Activated B cell treated with CpG ODN at 0.5 μM for 24 hours (primary cell): ENCODE measurements around the gene LAMA5. TPM values are rescaled to one million over a fixed set of nuclear protein-coding genes. Genes with fewer than 3 reads are reported as not detected.

Experiments used
- ATAC-seq: fragments of 200-7000 bp; cut with Tn5 transposase; one replicate; pipeline ENCODE4 v1.10.0; 2021; ENCODE audit warnings: low read depth, mild to moderate bottlenecking, moderate library complexity
- CTCF ChIA-PET: fragments of 350-600 bp; sonication (Branson Sonifier 250); formaldehyde crosslinking; loops from one replicate; lab custom pipeline; 2021; ENCODE audit warnings: antibody characterized with exemption; lab: Charles Lee
- POLR2A ChIA-PET: fragments of 350-600 bp; sonication (Branson Sonifier 250); formaldehyde crosslinking; loops from one replicate; lab custom pipeline; 2021; ENCODE audit warnings: antibody characterized with exemption; lab: Charles Lee
- DNase-seq: peaks from one replicate; pipeline ENCODE4 v3.0.0; 2022
- H3K27ac Mint-ChIP-seq: one replicate; pipeline ENCODE4 v1.8.0; 2020; ENCODE audit warnings: mixed read lengths
- H3K27me3 Mint-ChIP-seq: one replicate; pipeline ENCODE4 v1.8.0; 2021; ENCODE audit warnings: mixed read lengths
- H3K36me3 Mint-ChIP-seq: one replicate; pipeline ENCODE4 v1.8.0; 2021; ENCODE audit warnings: low read depth, mixed read lengths
- H3K4me1 Mint-ChIP-seq: one replicate; pipeline ENCODE4 v1.8.0; 2021; ENCODE audit warnings: mixed read lengths
- H3K4me3 Mint-ChIP-seq: one replicate; pipeline ENCODE4 v1.8.0; 2020; ENCODE audit warnings: mild to moderate bottlenecking, mixed read lengths
- H3K9me3 Mint-ChIP-seq: one replicate; pipeline ENCODE4 v1.8.0; 2020; ENCODE audit warnings: mixed read lengths
- intact Hi-C: fragments of 100-400 bp; cut with micrococcal nuclease; formaldehyde crosslinking; loops from one replicate; pipeline ENCODE4 v1.15.1; 2024
- total RNA-seq: library from RNA; stranded (reverse); gene quantifications from 2 replicates; pipeline ENCODE4 v1.2.3, GENCODE V29; 2022
- TF ChIP-seq, protein P1 (sequence below): fragments of 200-600 bp; IDR thresholded peaks from one replicate; pipeline ENCODE4 v1.8.0; 2022; ENCODE audit warnings: antibody characterized with exemption, mild to moderate bottlenecking

Gene LAMA5
- total RNA-seq, 1 donor from 2014 or later: 24.8 TPM

DNA sequence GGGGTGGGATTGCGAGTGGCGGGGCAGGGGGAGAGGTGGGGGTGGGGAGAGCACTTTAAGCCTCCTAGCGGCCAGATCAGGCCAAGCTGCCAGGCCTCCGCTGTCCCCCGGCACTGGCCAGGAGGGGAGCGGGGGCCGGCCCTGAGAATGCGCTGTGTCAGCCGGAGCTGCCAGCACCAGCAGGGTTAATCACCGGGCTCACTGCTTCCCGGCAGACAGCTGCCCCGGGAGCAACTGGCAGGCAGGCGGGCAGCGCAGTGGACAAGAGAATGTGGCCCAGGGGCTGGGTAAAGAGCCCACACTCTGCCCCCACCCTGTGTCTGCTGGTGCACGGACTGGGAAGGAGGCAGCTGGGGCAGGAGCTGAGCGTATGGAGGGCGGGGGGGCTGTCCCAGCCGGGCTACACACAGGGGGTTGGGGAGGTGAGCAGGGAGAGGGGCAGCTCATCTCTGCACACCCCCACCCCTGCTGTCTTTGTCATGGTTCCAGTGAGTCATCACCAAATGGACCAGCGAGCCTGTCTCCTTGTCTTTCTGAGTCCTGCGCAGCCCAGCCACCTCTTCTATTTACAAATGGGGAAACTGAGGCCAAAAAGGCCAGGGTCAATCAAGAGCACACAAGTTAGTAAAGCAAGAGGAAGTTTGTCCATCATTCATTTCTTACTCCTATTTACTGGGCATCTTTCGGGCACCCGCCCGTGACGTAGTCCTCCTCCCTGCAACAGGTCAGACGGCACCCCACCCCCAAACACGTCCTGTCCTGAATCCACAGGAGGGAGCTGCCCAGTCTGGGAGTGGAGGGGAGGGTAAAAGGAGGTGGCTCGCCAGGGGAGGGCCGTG lies 2.1 kb upstream of the LAMA5 start:
- TF ChIP-seq, protein P1, sequence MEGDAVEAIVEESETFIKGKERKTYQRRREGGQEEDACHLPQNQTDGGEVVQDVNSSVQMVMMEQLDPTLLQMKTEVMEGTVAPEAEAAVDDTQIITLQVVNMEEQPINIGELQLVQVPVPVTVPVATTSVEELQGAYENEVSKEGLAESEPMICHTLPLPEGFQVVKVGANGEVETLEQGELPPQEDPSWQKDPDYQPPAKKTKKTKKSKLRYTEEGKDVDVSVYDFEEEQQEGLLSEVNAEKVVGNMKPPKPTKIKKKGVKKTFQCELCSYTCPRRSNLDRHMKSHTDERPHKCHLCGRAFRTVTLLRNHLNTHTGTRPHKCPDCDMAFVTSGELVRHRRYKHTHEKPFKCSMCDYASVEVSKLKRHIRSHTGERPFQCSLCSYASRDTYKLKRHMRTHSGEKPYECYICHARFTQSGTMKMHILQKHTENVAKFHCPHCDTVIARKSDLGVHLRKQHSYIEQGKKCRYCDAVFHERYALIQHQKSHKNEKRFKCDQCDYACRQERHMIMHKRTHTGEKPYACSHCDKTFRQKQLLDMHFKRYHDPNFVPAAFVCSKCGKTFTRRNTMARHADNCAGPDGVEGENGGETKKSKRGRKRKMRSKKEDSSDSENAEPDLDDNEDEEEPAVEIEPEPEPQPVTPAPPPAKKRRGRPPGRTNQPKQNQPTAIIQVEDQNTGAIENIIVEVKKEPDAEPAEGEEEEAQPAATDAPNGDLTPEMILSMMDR: no peak
- H3K36me3 Mint-ChIP-seq: no peaks in the 10 kb centered on the region
- ChIA-PET CTCF (interaction anchor here (1.6 to 2.3 kb wide), 3 partner anchors 13 to 68 kb away, joined by 4 to 12 read pairs (median 4); no protein-coding TSS in a partner anchor), POLR2A (interaction anchor here (1.1 to 2.6 kb wide), 2 partner anchors 30 to 66 kb away, joined by 3 to 21 read pairs; no protein-coding TSS in a partner anchor)
- ATAC-seq (no peak), DNase-seq (no peak)
- no peak overlapping the region for H3K27ac Mint-ChIP-seq
- intact Hi-C loops: loop anchor here (2.0 to 5.0 kb wide), 2 partner anchors 14 to 187 kb away; partner anchors contain the start of gene MTG2
- no peaks in the 10 kb centered on the region for H3K9me3 Mint-ChIP-seq
- peaks cover 2% of the 10 kb centered on the region for H3K27me3 Mint-ChIP-seq
- H3K4me3 Mint-ChIP-seq: no peak overlapping the region
- H3K4me1 Mint-ChIP-seq: peaks cover 16% of the 10 kb centered on the region

DNA sequence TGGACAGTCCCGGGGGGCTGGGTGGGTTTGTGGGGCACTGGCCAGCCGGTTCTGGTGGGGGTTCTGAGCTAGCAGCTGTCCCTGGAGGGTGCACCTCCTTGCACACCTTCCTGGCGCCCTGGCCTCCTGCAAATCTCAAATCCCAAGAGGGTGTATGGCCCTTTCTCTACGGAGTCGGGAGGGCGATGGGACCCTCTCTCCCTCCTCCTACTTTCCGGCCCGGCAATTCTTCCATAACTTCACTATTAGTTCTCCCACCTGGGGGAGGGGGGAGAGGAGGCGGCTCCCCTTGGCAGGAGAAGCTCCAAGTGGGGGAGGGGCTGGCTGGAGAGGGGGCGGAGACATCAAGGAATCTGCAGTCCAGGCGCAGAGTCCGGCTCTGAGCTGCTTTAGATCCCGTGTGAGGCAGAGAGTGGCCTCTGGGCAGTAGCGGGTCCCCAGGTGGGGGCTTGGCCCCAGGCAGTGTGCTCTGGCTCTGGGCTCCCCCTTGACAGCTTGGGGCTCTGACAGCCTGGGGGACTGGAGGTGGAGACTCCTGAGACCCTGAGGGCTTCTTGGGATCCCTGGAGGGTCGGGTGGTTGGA lies 1.4 kb upstream of the LAMA5 start:
- no peak for ATAC-seq
- Mint-ChIP-seq H3K27ac (no peak overlapping the region), H3K9me3 (no peaks in the 10 kb centered on the region), H3K4me3 (peak overlapping the region; percentile 69), H3K4me1 (peaks cover 14% of the 10 kb centered on the region), H3K36me3 (no peaks in the 10 kb centered on the region), H3K27me3 (peaks cover 2% of the 10 kb centered on the region)
- ChIA-PET CTCF (interaction anchor here (1.2 to 2.3 kb wide), 5 partner anchors 14 to 69 kb away, joined by 3 to 12 read pairs (median 4); partner anchors contain the start of gene ADRM1), POLR2A (interaction anchor here (1.0 to 2.6 kb wide), 3 partner anchors 11 to 66 kb away, joined by 4 to 21 read pairs (median 7); no protein-coding TSS in a partner anchor)
- intact Hi-C loops: loop anchor here (2.0 to 5.0 kb wide), 2 partner anchors 14 to 186 kb away; partner anchors contain the start of gene MTG2
- no peak for DNase-seq
- TF ChIP-seq, protein P1: no peak

DNA sequence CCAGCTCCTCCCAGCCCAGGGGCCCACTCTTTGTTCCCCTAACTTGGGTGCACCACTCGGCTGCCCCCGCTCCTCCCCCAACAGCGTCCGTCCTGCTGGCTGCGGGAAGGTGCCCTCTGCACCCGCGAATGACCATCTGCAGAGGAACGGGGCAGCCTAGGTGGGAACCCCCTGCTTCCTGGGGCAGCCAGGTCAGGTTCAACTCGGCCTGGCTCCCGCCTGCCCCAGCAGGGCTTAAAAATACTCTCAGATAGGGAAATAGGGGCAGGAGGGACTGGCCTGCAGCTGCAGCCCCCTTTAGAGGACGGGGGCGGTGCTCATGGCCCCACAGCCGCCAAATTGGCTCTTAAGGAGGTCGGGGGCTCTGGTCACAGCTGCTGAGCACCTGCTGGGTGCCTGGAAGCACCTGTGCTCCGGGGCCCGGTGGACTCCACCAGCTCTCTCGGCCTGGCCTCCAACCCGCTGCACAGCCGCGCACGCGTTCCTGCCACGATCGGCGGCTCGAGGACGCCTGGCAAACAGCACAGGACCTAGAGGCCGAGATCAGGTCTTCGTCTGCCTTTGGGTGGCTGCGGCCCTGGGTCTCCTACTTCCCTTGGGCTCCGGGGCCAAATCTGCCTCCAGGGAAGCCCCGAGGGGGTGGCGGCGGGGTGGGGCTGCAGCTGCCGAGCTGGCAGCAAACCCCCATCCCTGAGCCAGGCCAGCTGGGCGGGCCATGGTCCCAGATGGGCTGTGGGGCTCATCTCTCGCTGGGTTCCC lies 700 bp upstream of the LAMA5 start:
- Mint-ChIP-seq H3K27me3 (peaks cover 2% of the 10 kb centered on the region), H3K4me3 (peak overlapping the region; percentile 69), H3K36me3 (no peaks in the 10 kb centered on the region), H3K4me1 (peaks cover 14% of the 10 kb centered on the region), H3K9me3 (no peaks in the 10 kb centered on the region), H3K27ac (no peak overlapping the region)
- ChIA-PET POLR2A (interaction anchor here (0.7 to 2.6 kb wide), 5 partner anchors 10 to 66 kb away, joined by 3 to 21 read pairs (median 4); no protein-coding TSS in a partner anchor), CTCF (interaction anchor here (1.2 to 2.3 kb wide), 6 partner anchors 15 to 68 kb away, joined by 3 to 12 read pairs (median 4); partner anchors contain the start of gene ADRM1)
- TF ChIP-seq, protein P1: no peak
- peak; percentile 44 for DNase-seq
- intact Hi-C loops: loop anchor here (1.0 to 5.0 kb wide), 4 partner anchors 15 to 186 kb away; partner anchors contain the start of genes ADRM1 and MTG2
- ATAC-seq: no peak

DNA sequence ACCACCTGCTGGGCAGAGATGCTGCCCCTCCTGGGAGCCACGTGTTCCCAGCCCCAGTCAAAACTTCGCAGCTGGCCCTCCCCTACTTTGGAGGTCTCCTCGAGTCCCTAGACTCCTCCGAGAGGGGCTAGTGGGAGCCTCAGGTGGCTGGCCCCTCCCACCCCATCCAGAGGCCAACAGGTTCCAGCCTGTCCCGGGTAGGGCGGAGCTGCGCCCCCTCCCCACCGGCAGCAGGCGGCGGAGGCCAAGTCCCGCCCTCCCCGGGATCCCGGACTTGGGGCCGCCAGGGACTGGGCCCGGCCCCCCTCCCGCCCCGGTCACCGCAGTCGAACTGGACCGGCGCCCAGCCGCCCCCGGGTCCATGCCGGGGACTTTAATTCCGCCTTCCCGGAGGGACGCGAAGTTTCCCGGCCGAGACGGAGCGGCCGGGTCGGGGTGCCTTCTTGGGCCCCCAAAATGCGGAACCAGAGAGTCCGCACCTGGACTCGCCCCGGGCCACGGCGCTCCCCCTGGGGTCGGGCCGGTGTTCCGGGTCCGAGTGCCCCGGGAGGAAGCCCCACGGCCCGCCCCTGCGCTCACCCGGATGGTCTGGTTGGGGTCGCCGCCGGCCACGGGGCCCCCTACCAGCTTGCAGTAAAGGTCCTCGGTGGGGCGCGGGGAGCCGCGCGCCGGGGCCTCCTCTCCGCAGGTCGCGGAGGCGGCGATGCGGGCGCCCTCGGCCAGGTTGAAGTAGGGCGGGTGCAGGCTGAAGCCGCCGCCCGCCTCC lies 559 bp downstream of the LAMA5 start:
- DNase-seq: no peak
- no peaks in the 10 kb centered on the region for H3K9me3 Mint-ChIP-seq
- H3K4me3 Mint-ChIP-seq: peak overlapping the region; percentile 46
- H3K27me3 Mint-ChIP-seq: peaks cover 2% of the 10 kb centered on the region
- TF ChIP-seq, protein P1: no peak
- H3K4me1 Mint-ChIP-seq: peaks cover 14% of the 10 kb centered on the region
- POLR2A ChIA-PET: interaction anchor here (0.5 to 2.6 kb wide), 6 partner anchors 14 to 219 kb away, joined by 3 to 21 read pairs (median 4); partner anchors contain the start of genes ADRM1 and RPS21
- intact Hi-C loops: loop anchor here (1.0 to 5.0 kb wide), 3 partner anchors 27 to 184 kb away; partner anchors contain the start of genes ADRM1 and MTG2
- no peaks in the 10 kb centered on the region for H3K36me3 Mint-ChIP-seq
- peak; percentile 43 for ATAC-seq
- no peak overlapping the region for H3K27ac Mint-ChIP-seq
- CTCF ChIA-PET: interaction anchor here (1.4 to 1.9 kb wide), 2 partner anchors 15 to 64 kb away, joined by 4 to 6 read pairs; no protein-coding TSS in a partner anchor
